Endothelial cell (in vitro differentiated cells): Measurements from ENCODE around the gene UCHL1. TPM values are rescaled to one million over a fixed set of nuclear protein-coding genes. Genes with fewer than 3 reads are reported as not detected.

Experiments
- DNase-seq: peaks from one replicate; pipeline ENCODE4 v3.0.0; 2021; ENCODE audit warnings: low spot score
- H3K27ac Mint-ChIP-seq: one replicate; pipeline ENCODE4 v1.8.0; 2021; ENCODE audit warnings: mixed read lengths, inconsistent platforms; ENCODE audit not compliant: unreplicated experiment
- H3K27me3 Mint-ChIP-seq: one replicate; pipeline ENCODE4 v1.8.0; 2021; ENCODE audit warnings: mild to moderate bottlenecking, moderate library complexity, mixed read lengths, inconsistent platforms; ENCODE audit not compliant: unreplicated experiment
- H3K36me3 Mint-ChIP-seq: one replicate; pipeline ENCODE4 v1.8.0; 2021; ENCODE audit warnings: mild to moderate bottlenecking, low read depth, mixed read lengths, inconsistent platforms; ENCODE audit not compliant: unreplicated experiment
- H3K4me1 Mint-ChIP-seq: one replicate; pipeline ENCODE4 v1.8.0; 2021; ENCODE audit warnings: mild to moderate bottlenecking, mixed read lengths, inconsistent platforms; ENCODE audit not compliant: unreplicated experiment
- H3K4me3 Mint-ChIP-seq: one replicate; pipeline ENCODE4 v1.8.0; 2021; ENCODE audit warnings: mild to moderate bottlenecking, mixed read lengths, inconsistent platforms; ENCODE audit not compliant: unreplicated experiment
- H3K9me3 Mint-ChIP-seq: one replicate; pipeline ENCODE4 v1.8.0; 2021; ENCODE audit warnings: mixed read lengths, inconsistent platforms; ENCODE audit not compliant: unreplicated experiment
- CTCF ChIP-seq: fragments of 200-600 bp; sonication (generic); IDR thresholded peaks from one replicate; pipeline ENCODE4 v1.5.0; 2021; ENCODE audit warnings: antibody characterized with exemption; ENCODE audit not compliant: unreplicated experiment
- total RNA-seq: library from RNA; stranded (reverse); fragmentation: NEBNext Ultra II Directional; extraction: Animal tissue kit (Norgen Biotek cat#: 25700); gene quantifications from one replicate; pipeline ENCODE4 v1.2.1, GENCODE V29; 2021; ENCODE audit not compliant: unreplicated experiment

The UCHL1 gene
- total RNA-seq, 1 donor from 2014 or later: 397 TPM

GRCh38 chr4:41287005-41287404 is 30.3 kb downstream of the UCHL1 start:
- Mint-ChIP-seq H3K27me3 (peaks cover 2% of the 10 kb centered on the region), H3K9me3 (no peaks in the 10 kb centered on the region), H3K4me1 (peaks cover 6% of the 10 kb centered on the region), H3K4me3 (no peak overlapping the region), H3K27ac (no peak overlapping the region), H3K36me3 (peaks cover 11% of the 10 kb centered on the region)
- no peak for DNase-seq
- no peak for TF ChIP-seq CTCF

GRCh38 chr4:41287852-41288251 is 31.1 kb downstream of the UCHL1 start:
- Mint-ChIP-seq H3K27me3 (peaks cover 5% of the 10 kb centered on the region), H3K4me1 (peaks cover 2% of the 10 kb centered on the region)

GRCh38 chr4:41288254-41288653 is 31.5 kb downstream of the UCHL1 start:
- Mint-ChIP-seq H3K27me3 (peaks cover 5% of the 10 kb centered on the region), H3K9me3 (no peaks in the 10 kb centered on the region), H3K4me1 (peaks cover 2% of the 10 kb centered on the region), H3K36me3 (peaks cover 15% of the 10 kb centered on the region), H3K27ac (no peak overlapping the region), H3K4me3 (no peak overlapping the region)
- no peak for TF ChIP-seq CTCF
- no peak for DNase-seq

More at GRCh38 chr4:41287852-41288251, 31.1 kb downstream of the UCHL1 start:
- H3K4me3 Mint-ChIP-seq: no peak overlapping the region
- peaks cover 15% of the 10 kb centered on the region for H3K36me3 Mint-ChIP-seq
- no peak for DNase-seq
- no peak for TF ChIP-seq CTCF
- no peak overlapping the region for H3K27ac Mint-ChIP-seq
- H3K9me3 Mint-ChIP-seq: no peaks in the 10 kb centered on the region

DNA sequence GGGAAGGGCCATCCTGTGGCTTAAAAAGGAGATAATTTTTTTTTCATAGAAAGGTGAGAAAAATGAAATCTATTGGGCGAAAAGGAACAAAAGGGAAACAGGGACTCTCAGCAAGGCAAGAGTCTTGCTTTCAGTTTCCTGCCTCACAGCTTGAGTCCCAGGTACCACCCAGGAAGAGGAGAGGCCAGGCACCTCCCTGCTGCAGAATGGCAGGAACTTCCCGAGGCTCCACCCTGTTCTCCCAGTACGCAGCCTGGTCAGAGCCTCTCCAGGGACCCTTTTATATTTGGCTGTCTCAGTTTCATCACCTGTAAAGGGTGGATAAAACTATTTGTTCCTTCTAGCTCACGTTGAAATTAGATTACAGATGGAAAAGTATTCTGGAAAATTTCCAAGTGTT is 33.8 kb downstream of the UCHL1 start:
- Mint-ChIP-seq H3K9me3 (no peaks in the 10 kb centered on the region), H3K36me3 (peaks cover 18% of the 10 kb centered on the region), H3K27ac (peak overlapping the region; percentile 31)

More for the DNA sequence above, 33.8 kb downstream of the UCHL1 start:
- Mint-ChIP-seq H3K4me1 (peaks cover 2% of the 10 kb centered on the region), H3K4me3 (no peak overlapping the region), H3K27me3 (peaks cover 5% of the 10 kb centered on the region)
- DNase-seq: no peak
- no peak for TF ChIP-seq CTCF
